ENCODE data around the gene ATG7.
"Not testable (repeated sequence)": the region's sequence is repeated elsewhere in the genome, so short reads cannot be mapped to it uniquely, and the experiment has no call there.

ATG7 gene

GRCh38 chr3:11431319-11431718 lies 159.1 kb downstream of the ATG7 start:
- no peak for DNase-seq (ENCODE audit: low read depth)

- no peak for DNase-seq (ENCODE audit: low read depth)
Measured at GRCh38 chr3:11434017-11434526, 161.9 kb downstream of the ATG7 start.

GRCh38 chr3:11434563-11435096 lies 162.4 kb downstream of the ATG7 start:
- no peak for DNase-seq (ENCODE audit: low read depth)

GRCh38 chr3:11435440-11436165 lies 163.4 kb downstream of the ATG7 start:
- no peak for DNase-seq (ENCODE audit: low read depth)

- no peak for DNase-seq (ENCODE audit: low read depth)
Measured at GRCh38 chr3:11436775-11437174, 164.6 kb downstream of the ATG7 start.

GRCh38 chr3:11437506-11437905 lies 165.3 kb downstream of the ATG7 start:
- no peak for DNase-seq (ENCODE audit: low read depth)

- no peak for DNase-seq (ENCODE audit: low read depth)
Measured at GRCh38 chr3:11438646-11439045, 166.4 kb downstream of the ATG7 start.

- not testable (repeated sequence) for DNase-seq (ENCODE audit: low read depth)
Measured at GRCh38 chr3:11441346-11441745, 169.1 kb downstream of the ATG7 start.

GRCh38 chr3:11444404-11444803 lies 172.2 kb downstream of the ATG7 start:
- DNase-seq (ENCODE audit: low read depth) = no peak

- DNase-seq (ENCODE audit: low read depth) = not testable (repeated sequence)
Measured at GRCh38 chr3:11445193-11445592, 173.0 kb downstream of the ATG7 start.

- no peak for DNase-seq (ENCODE audit: low read depth)
Measured at GRCh38 chr3:11445883-11446282, 173.7 kb downstream of the ATG7 start.

- no peak for DNase-seq (ENCODE audit: low read depth)
Measured at GRCh38 chr3:11447584-11448200, 175.5 kb downstream of the ATG7 start.

- no peak for DNase-seq (ENCODE audit: low read depth)
Measured at GRCh38 chr3:11450015-11450414, 177.8 kb downstream of the ATG7 start.

GRCh38 chr3:11452312-11452711 lies 180.1 kb downstream of the ATG7 start:
- no peak for DNase-seq (ENCODE audit: low read depth)

GRCh38 chr3:11452885-11453847 lies 181.0 kb downstream of the ATG7 start:
- no peak for DNase-seq (ENCODE audit: low read depth)

- no peak for DNase-seq (ENCODE audit: low read depth)
Measured at GRCh38 chr3:11455956-11456355, 183.8 kb downstream of the ATG7 start.

GRCh38 chr3:11457135-11457534 lies 184.9 kb downstream of the ATG7 start:
- no peak for DNase-seq (ENCODE audit: low read depth)

- DNase-seq (ENCODE audit: low read depth) = no peak
Measured at GRCh38 chr3:11459186-11459824, 187.1 kb downstream of the ATG7 start.

GRCh38 chr3:11461226-11461625 lies 189.0 kb downstream of the ATG7 start:
- no peak for DNase-seq (ENCODE audit: low read depth)

- DNase-seq (ENCODE audit: low read depth) = not testable (repeated sequence)
Measured at GRCh38 chr3:11462673-11463072, 190.5 kb downstream of the ATG7 start.

GRCh38 chr3:11463591-11463990 lies 191.4 kb downstream of the ATG7 start:
- no peak for DNase-seq (ENCODE audit: low read depth)

- DNase-seq (ENCODE audit: low read depth) = no peak
Measured at GRCh38 chr3:11464356-11464755, 192.2 kb downstream of the ATG7 start.
